Endothelial cell of umbilical vein (primary cell): Measurements from ENCODE around the gene PADI6. TPM values are rescaled to one million over a fixed set of nuclear protein-coding genes. Genes with fewer than 3 reads are reported as not detected.

Experiments used
- BruUV-seq: library from RNA; stranded (reverse); fragments of 400-500 nt; replicated peaks from 2 replicates; lab custom pipeline; 2021; lab: Mats Ljungman, UMichigan
- CTCF ChIA-PET: fragments of 300-600, 350-600 bp; sonication (Branson Sonifier 250); formaldehyde crosslinking; loops from one replicate; lab custom pipeline; 2021; ENCODE audit warnings: antibody characterized with exemption, inconsistent platforms; lab: Charles Lee
- POLR2A ChIA-PET: fragments of 300-600, 350-600 bp; sonication (Branson Sonifier 250); formaldehyde crosslinking; loops from one replicate; lab custom pipeline; 2021; ENCODE audit warnings: antibody characterized with exemption, inconsistent platforms; lab: Charles Lee
- DNase-seq: peaks from one replicate; pipeline ENCODE4 v3.0.0-alpha.2; 2011; ENCODE audit warnings: low read depth, low spot score
- FAIRE-seq: peaks from 2 replicates; lab custom pipeline; 2011; peaks lifted over from hg19 to GRCh38; lab: Jason Lieb, UNC
- H2AFZ ChIP-seq: 2 replicates; pipeline ENCODE4 v1.6.0; 2012; ENCODE audit warnings: low read depth, low read length, control low read depth, inconsistent platforms
- H3K27ac ChIP-seq: 2 replicates; pipeline ENCODE4 v1.5.1; 2011; ENCODE audit warnings: low read depth, mild to moderate bottlenecking, control low read depth, low read length, moderate library complexity; ENCODE audit not compliant: insufficient read depth
- H3K27me3 ChIP-seq, 2 experiments: 2 replicates each; pipeline versions ENCODE4 v1.6.0 to v1.6.1; 2011; ENCODE audit warnings: low read length in 2 of 2, mixed read lengths in 1 of 2; ENCODE audit not compliant: control insufficient read depth in 2 of 2, insufficient read depth in 2 of 2
- H3K36me3 ChIP-seq, 2 experiments: 2 replicates in 1 of 2; 3 replicates in 1 of 2; pipeline ENCODE4 v1.5.1; 2011; ENCODE audit warnings: low read length in 2 of 2, mild to moderate bottlenecking in 1 of 2, moderate library complexity in 1 of 2; ENCODE audit not compliant: control insufficient read depth in 2 of 2, insufficient read depth in 2 of 2; ENCODE audit errors: extremely low read depth in 1 of 2
- H3K4me1 ChIP-seq: 3 replicates; pipeline ENCODE4 v1.5.1; 2011; ENCODE audit warnings: mild to moderate bottlenecking, low read length; ENCODE audit not compliant: control insufficient read depth, insufficient read depth; ENCODE audit errors: extremely low read depth
- H3K4me2 ChIP-seq: 2 replicates; pipeline ENCODE4 v1.6.1; 2011; ENCODE audit warnings: low read length, control low read depth, mixed read lengths; ENCODE audit not compliant: insufficient read depth
- H3K4me3 ChIP-seq, 3 experiments: fragments of 200-600 bp in 1 of 3; sonication (generic), shearing (Covaris generic) in 1 of 3; replicated peaks in 1 of 3; 2 replicates each; pipeline ENCODE4 v1.5.1; 2011 to 2016; ENCODE audit warnings: control low read depth in 3 of 3, low read length in 3 of 3, mild to moderate bottlenecking in 2 of 3, inconsistent platforms in 1 of 3, low read depth in 1 of 3, moderate library complexity in 1 of 3; ENCODE audit not compliant: insufficient read depth in 1 of 3
- H3K79me2 ChIP-seq: 2 replicates; pipeline ENCODE4 v1.6.0; 2012; ENCODE audit warnings: low read length, inconsistent platforms; ENCODE audit not compliant: control insufficient read depth, insufficient read depth
- H3K9ac ChIP-seq: replicated peaks from 2 replicates; pipeline ENCODE3; 2011; ENCODE audit warnings: low read length, control low read depth; ENCODE audit not compliant: insufficient read depth; ENCODE audit errors: extremely low read depth
- H3K9me1 ChIP-seq: replicated peaks from 3 replicates; pipeline ENCODE4 v1.6.0; 2011; ENCODE audit warnings: mild to moderate bottlenecking, low read length; ENCODE audit not compliant: control insufficient read depth, insufficient read depth; ENCODE audit errors: extremely low read depth
- H3K9me3 ChIP-seq: replicated peaks from 2 replicates; pipeline ENCODE4 v1.5.1; 2012; ENCODE audit warnings: low read length, inconsistent platforms; ENCODE audit not compliant: control insufficient read depth, insufficient read depth
- H4K20me1 ChIP-seq: replicated peaks from 2 replicates; pipeline ENCODE3; 2011; ENCODE audit warnings: mild to moderate bottlenecking, low read length; ENCODE audit not compliant: control insufficient read depth, insufficient read depth; ENCODE audit errors: extremely low read depth
- EZH2 ChIP-seq: IDR thresholded peaks from 2 replicates; pipeline ENCODE4 v1.6.1; 2012; ENCODE audit warnings: borderline replicate concordance, low read depth, mild to moderate bottlenecking, moderate library complexity, low read length, inconsistent platforms; ENCODE audit not compliant: severe bottlenecking
- FOS ChIP-seq: IDR thresholded peaks from 2 replicates; pipeline ENCODE4 v1.6.1; 2011; ENCODE audit warnings: mild to moderate bottlenecking, low read length, moderate library complexity, borderline replicate concordance; ENCODE audit not compliant: insufficient read depth
- GATA2 ChIP-seq: IDR thresholded peaks from 2 replicates; pipeline ENCODE4 v1.7.0; 2011; ENCODE audit warnings: low read depth, mild to moderate bottlenecking, moderate library complexity, mixed read lengths, low read length; ENCODE audit not compliant: insufficient read length, insufficient read depth
- JUN ChIP-seq: IDR thresholded peaks from 2 replicates; pipeline ENCODE4 v1.6.1; 2011; ENCODE audit warnings: borderline replicate concordance, low read depth; ENCODE audit not compliant: insufficient read length, insufficient read depth
- MYC ChIP-seq: IDR thresholded peaks from one replicate; pipeline ENCODE4 v1.6.1; 2011; ENCODE audit warnings: mild to moderate bottlenecking, low read depth, low read length
- POLR2A ChIP-seq: IDR thresholded peaks from 2 replicates; pipeline ENCODE4 v1.6.1; 2012; ENCODE audit warnings: low read depth, mild to moderate bottlenecking, control low read depth, low read length
- POLR2AphosphoS5 ChIP-seq: IDR thresholded peaks from 2 replicates; pipeline ENCODE4 v1.6.1; 2012; ENCODE audit warnings: low read depth, mild to moderate bottlenecking, control low read depth, low read length, moderate library complexity; ENCODE audit not compliant: insufficient read depth
- dilution Hi-C: fragments of 300-500 bp; cut with MboI; formaldehyde crosslinking; loops from one replicate; pipeline ENCODE4 v1.15.0; 2019; ENCODE audit warnings: low sequenced_read_pairs; ENCODE audit not compliant: extremely low pct_ligation_motif_present
- intact Hi-C: fragments of 100-400 bp; cut with micrococcal nuclease; formaldehyde crosslinking; loops from one replicate; pipeline ENCODE4 v1.10.0; 2022
- polyA plus RNA-seq, 4 experiments: library from polyadenylated mRNA; depleted of rRNA in 3 of 4; stranded (reverse) in 3 of 4; unstranded in 1 of 4; fragments of >200 nt; gene quantifications; 2 replicates each; pipeline versions ENCODE4 v1.2.1 to v1.2.3, GENCODE V29; 2011 to 2012; ENCODE audit warnings: missing spikeins in 1 of 4
- total RNA-seq: library from RNA; stranded (reverse); gene quantifications from 2 replicates; pipeline ENCODE4 v1.2.3, GENCODE V29; 2021
- TF ChIP-seq, protein P1 (sequence below), 2 donors: IDR thresholded peaks; 1 replicate in 1 of 2; 2 replicates in 1 of 2; pipeline ENCODE4 v1.5.1; 2011; ENCODE audit warnings: low read length in 2 of 2, mild to moderate bottlenecking in 2 of 2, moderate library complexity in 2 of 2, control low read depth in 1 of 2, inconsistent platforms in 1 of 2, low read depth in 1 of 2; ENCODE audit not compliant: insufficient read depth in 1 of 2; ENCODE audit errors: extremely low read depth in 1 of 2
- TF ChIP-seq, protein P2 (sequence below): IDR thresholded peaks from 2 replicates; pipeline ENCODE4 v1.6.1; 2011; ENCODE audit not compliant: insufficient read depth, insufficient read length

Gene PADI6
- total and polyA plus RNA-seq, 2 donors (not counting 3 experiments of a cell fraction or from before 2014, with no cell fraction given) = not detected

DNA sequence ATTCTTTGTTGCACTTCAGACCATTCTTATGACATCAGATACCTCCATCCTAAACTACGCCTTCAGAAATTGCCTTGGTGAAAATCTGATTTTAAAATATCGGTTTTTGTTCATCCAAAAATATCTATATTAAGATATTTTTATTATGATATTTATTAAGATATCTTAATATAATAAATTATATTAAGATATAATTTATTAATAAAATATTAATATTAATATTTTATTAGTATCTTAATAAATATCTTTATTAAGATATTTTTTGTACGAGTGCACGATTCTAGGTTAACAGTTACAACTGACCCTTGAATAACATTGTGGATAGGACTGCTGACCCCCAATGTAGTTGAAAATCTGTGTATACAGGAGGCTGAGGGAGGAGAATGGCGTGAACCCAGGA, 43.1 kb upstream of the PADI6 start:
- BruUV-seq = no TSS peak
- Histone ChIP-seq H2AFZ (no peak overlapping the region), H3K79me2 (no peaks in the 10 kb centered on the region), H3K9me3 (no peaks in the 10 kb centered on the region), H3K9ac (no peak overlapping the region), H3K36me3 (no peaks in the 10 kb centered on the region), H3K4me3 (no peak overlapping the region), H4K20me1 (no peaks in the 10 kb centered on the region), H3K4me1 (no peaks in the 10 kb centered on the region), H3K27ac (no peak overlapping the region), H3K9me1 (no peaks in the 10 kb centered on the region), H3K27me3 (no peaks in the 10 kb centered on the region), H3K4me2 (no peak overlapping the region)
- dilution Hi-C loops = no loop called here
- intact Hi-C loops = no loop called here
- FAIRE-seq (no peak), DNase-seq (no peak)
- TF ChIP-seq FOS = no peak
- TF ChIP-seq EZH2 = no peak
- TF ChIP-seq, protein P1, sequence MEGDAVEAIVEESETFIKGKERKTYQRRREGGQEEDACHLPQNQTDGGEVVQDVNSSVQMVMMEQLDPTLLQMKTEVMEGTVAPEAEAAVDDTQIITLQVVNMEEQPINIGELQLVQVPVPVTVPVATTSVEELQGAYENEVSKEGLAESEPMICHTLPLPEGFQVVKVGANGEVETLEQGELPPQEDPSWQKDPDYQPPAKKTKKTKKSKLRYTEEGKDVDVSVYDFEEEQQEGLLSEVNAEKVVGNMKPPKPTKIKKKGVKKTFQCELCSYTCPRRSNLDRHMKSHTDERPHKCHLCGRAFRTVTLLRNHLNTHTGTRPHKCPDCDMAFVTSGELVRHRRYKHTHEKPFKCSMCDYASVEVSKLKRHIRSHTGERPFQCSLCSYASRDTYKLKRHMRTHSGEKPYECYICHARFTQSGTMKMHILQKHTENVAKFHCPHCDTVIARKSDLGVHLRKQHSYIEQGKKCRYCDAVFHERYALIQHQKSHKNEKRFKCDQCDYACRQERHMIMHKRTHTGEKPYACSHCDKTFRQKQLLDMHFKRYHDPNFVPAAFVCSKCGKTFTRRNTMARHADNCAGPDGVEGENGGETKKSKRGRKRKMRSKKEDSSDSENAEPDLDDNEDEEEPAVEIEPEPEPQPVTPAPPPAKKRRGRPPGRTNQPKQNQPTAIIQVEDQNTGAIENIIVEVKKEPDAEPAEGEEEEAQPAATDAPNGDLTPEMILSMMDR (IDR thresholded peaks at IDR 0.05; ENCODE audit: extremely low read depth in 1 of 2, insufficient read depth in 1 of 2, low read depth in 1 of 2, low read length in 2 of 2) = no peak
- no peak for TF ChIP-seq POLR2AphosphoS5
- no peak for TF ChIP-seq POLR2A
- TF ChIP-seq, protein P2, sequence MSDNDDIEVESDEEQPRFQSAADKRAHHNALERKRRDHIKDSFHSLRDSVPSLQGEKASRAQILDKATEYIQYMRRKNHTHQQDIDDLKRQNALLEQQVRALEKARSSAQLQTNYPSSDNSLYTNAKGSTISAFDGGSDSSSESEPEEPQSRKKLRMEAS = no peak
- TF ChIP-seq JUN = no peak
- no peak for TF ChIP-seq MYC
- no peak for TF ChIP-seq GATA2
- POLR2A ChIA-PET = no interaction called here
- CTCF ChIA-PET = no interaction called here
